Erythroblast (primary cell): Measurements from ENCODE around the gene IL20.

Experiments used
- GATA1 ChIP-seq: IDR thresholded peaks from 2 replicates; pipeline ENCODE4 v1.6.1; 2011; ENCODE audit warnings: low read depth, mild to moderate bottlenecking, control low read depth, low read length, moderate library complexity
- POLR2A ChIP-seq: IDR thresholded peaks from 2 replicates; pipeline ENCODE4 v1.6.1; 2011; ENCODE audit warnings: mild to moderate bottlenecking, low read length

DNA sequence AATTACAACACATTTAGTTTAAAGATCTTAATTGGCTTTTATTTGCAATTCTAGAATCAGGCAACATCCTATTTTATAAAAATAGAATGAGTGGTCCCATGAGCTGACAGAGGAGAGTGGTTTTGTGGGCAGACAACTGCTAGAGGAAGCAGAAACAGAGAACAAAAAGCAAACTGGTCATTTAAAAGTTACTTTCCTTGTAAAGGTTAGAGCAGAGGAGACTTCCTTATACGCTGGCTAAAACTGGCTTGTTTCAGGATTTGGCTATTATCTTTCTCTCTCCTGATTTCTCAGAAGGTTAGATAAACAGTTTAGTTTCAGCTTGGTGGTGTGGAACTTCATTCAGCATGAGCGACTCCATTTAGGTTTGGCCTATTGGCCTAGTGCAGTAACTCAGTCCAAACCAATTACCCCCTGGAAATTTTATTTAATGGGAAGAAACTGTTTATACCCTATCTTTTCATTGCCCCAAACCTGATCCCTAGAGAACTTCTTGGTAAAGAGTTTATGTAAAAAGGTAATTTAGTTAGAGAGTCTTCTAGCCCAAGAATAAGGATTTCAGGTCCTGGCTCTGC, 32.2 kb upstream of the IL20 start:
- TF ChIP-seq POLR2A = no peak
- TF ChIP-seq GATA1 = no peak
